ENCODE measurements around the gene PRDM15. TPM values are rescaled to one million over a fixed set of nuclear protein-coding genes. Genes with fewer than 3 reads are reported as not detected.

The PRDM15 gene
- total RNA-seq, 1 experiment from 2014 or later = 16.7 TPM

GRCh38 chr21:41885341-41886024 is 6.3 kb upstream of the PRDM15 start:
- CTCF ChIA-PET = no interaction called here
- POLR2A ChIA-PET (ENCODE audit: low non-redundant PET) = no interaction called here
- intact Hi-C loops (cut with micrococcal nuclease; ENCODE audit: unreplicated experiment) = loop anchor here (10.0 kb wide), 1 partner anchor 229 kb away; no protein-coding TSS in a partner anchor

DNA sequence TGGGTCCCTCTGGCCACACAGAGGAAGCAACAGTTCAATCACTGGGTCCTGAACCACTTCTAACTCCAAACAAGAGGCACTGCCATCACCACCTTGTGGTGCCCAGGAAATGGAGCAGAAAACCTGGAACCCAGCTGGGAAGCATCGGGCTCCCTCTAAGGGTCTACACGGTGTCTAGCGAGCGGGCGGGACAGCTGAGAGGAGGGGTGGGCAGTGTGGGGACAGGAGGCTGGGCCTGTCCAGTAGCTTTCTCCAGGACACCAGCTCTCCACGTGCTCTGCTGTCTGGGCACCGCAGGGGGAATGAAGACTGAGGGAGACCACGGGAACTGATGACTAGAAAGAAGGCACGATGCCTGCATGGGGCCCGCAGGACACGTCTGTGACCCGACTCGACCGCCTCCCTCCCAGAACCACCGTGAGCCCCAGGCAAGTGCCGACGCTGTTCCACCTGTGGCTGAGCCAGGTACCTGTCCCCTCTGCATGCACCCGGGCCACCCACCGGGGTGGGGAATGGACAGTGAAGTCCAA is 5.4 kb upstream of the PRDM15 start:
- H3K9me3 ChIP-seq (ENCODE audit: low read depth, low read length, poor library complexity, severe bottlenecking) = no peaks in the 10 kb centered on the region
- intact Hi-C loops (cut with micrococcal nuclease; ENCODE audit: unreplicated experiment) = loop anchor here (5.0 to 10.0 kb wide), 2 partner anchors 128 to 230 kb away; partner anchors contain the start of gene ZBTB21
- H3K4me3 ChIP-seq (ENCODE audit: low read depth, low read length, poor library complexity, severe bottlenecking) = no peak overlapping the region
- H3K27me3 ChIP-seq (replicated peaks; ENCODE audit: insufficient read depth, low read depth, low read length, poor library complexity) = no peaks in the 10 kb centered on the region
- DNase-seq (ENCODE audit: low spot score) = no peak
- no peak overlapping the region for H3K27ac ChIP-seq (ENCODE audit: low read depth, low read length, poor library complexity, severe bottlenecking)
- CTCF ChIA-PET = no interaction called here
- H3K4me1 ChIP-seq (ENCODE audit: insufficient read depth, low read length, poor library complexity, severe bottlenecking) = peaks cover 6% of the 10 kb centered on the region
- POLR2A ChIA-PET (ENCODE audit: low non-redundant PET) = no interaction called here
- no TSS peak for BruUV-seq (replicated peaks)
- no peaks in the 10 kb centered on the region for H3K36me3 ChIP-seq (ENCODE audit: insufficient read depth, low read length, poor library complexity, severe bottlenecking)
- TF ChIP-seq CTCF (conservative IDR thresholded peaks at IDR 0.05; ENCODE audit: low read depth, low read length) (no peak), EZH2 (IDR thresholded peaks at IDR 0.05; ENCODE audit: borderline replicate concordance, low read depth, low read length, poor library complexity, severe bottlenecking) (no peak)

More at GRCh38 chr21:41885341-41886024, 6.3 kb upstream of the PRDM15 start:
- Histone ChIP-seq H3K9me3 (ENCODE audit: low read depth, low read length, poor library complexity, severe bottlenecking) (no peaks in the 10 kb centered on the region), H3K4me1 (ENCODE audit: insufficient read depth, low read length, poor library complexity, severe bottlenecking) (no peaks in the 10 kb centered on the region), H3K27me3 (replicated peaks; ENCODE audit: insufficient read depth, low read depth, low read length, poor library complexity) (no peaks in the 10 kb centered on the region), H3K27ac (ENCODE audit: low read depth, low read length, poor library complexity, severe bottlenecking) (no peak overlapping the region), H3K36me3 (ENCODE audit: insufficient read depth, low read length, poor library complexity, severe bottlenecking) (no peaks in the 10 kb centered on the region), H3K4me3 (ENCODE audit: low read depth, low read length, poor library complexity, severe bottlenecking) (no peak overlapping the region)
- BruUV-seq (replicated peaks) = no TSS peak
- no peak for DNase-seq (ENCODE audit: low spot score)
- no peak for TF ChIP-seq EZH2 (IDR thresholded peaks at IDR 0.05; ENCODE audit: borderline replicate concordance, low read depth, low read length, poor library complexity, severe bottlenecking)
- no peak for TF ChIP-seq CTCF (conservative IDR thresholded peaks at IDR 0.05; ENCODE audit: low read depth, low read length)

- CTCF ChIA-PET = no interaction called here
- no peak for DNase-seq (ENCODE audit: low spot score)
- no peaks in the 10 kb centered on the region for H3K36me3 ChIP-seq (ENCODE audit: insufficient read depth, low read length, poor library complexity, severe bottlenecking)
- POLR2A ChIA-PET (ENCODE audit: low non-redundant PET) = no interaction called here
- H3K9me3 ChIP-seq (ENCODE audit: low read depth, low read length, poor library complexity, severe bottlenecking) = no peaks in the 10 kb centered on the region
- intact Hi-C loops (cut with micrococcal nuclease; ENCODE audit: unreplicated experiment) = loop anchor here (5.0 to 10.0 kb wide), 2 partner anchors 129 to 231 kb away; partner anchors contain the start of gene ZBTB21
- H3K4me3 ChIP-seq (ENCODE audit: low read depth, low read length, poor library complexity, severe bottlenecking) = no peak overlapping the region
- no peak for TF ChIP-seq EZH2 (IDR thresholded peaks at IDR 0.05; ENCODE audit: borderline replicate concordance, low read depth, low read length, poor library complexity, severe bottlenecking)
- no peak for TF ChIP-seq CTCF (conservative IDR thresholded peaks at IDR 0.05; ENCODE audit: low read depth, low read length)
- no peak overlapping the region for H3K27ac ChIP-seq (ENCODE audit: low read depth, low read length, poor library complexity, severe bottlenecking)
- H3K4me1 ChIP-seq (ENCODE audit: insufficient read depth, low read length, poor library complexity, severe bottlenecking) = peaks cover 6% of the 10 kb centered on the region
- H3K27me3 ChIP-seq (replicated peaks; ENCODE audit: insufficient read depth, low read depth, low read length, poor library complexity) = no peaks in the 10 kb centered on the region
- no TSS peak for BruUV-seq (replicated peaks)
Measured at GRCh38 chr21:41883582-41883981, 4.4 kb upstream of the PRDM15 start.

All from A673 (cell line).